ENCODE results near the gene TMEM63B. TPM values are rescaled to one million over a fixed set of nuclear protein-coding genes. Genes with fewer than 3 reads are reported as not detected.

Gene TMEM63B
- total and polyA plus RNA-seq, 2 of the 8 experiments (the other 6 are each of a cell fraction or from before 2014, with no cell fraction given): 61.1 to 96.8 TPM

DNA sequence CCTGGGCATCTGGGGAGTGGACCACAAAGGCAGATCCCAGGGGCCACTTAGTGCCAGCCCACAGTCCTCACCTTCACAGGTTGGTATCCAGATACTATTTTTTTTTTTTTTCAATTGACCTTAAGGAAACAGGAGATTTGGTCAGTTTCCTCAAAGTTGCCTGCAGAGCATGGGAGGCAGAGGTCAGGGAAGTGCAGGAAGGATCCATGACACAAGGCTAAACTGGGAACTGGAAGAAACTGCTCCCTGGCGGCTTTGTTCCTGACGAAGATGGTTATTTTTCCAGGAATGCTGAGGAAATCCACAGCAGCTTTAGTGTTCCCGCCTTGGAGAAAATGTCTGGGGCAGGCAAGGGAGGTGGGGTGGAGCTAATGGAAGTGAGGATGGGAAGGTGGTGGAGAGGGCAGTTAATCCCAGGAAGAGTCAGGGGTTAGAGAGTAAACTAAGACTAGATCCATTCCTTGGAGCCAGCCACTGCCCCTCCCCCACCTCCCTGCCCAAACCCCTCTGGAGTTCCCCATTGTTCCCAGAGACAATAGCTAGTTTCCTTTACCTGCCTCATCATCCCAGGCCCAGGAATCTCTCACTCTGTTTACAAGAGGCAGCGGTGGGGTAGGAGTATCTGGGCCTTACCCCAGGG is 75.1 kb downstream of the TMEM63B start (continued):
- TF ChIP-seq, protein P1, sequence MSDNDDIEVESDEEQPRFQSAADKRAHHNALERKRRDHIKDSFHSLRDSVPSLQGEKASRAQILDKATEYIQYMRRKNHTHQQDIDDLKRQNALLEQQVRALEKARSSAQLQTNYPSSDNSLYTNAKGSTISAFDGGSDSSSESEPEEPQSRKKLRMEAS (IDR thresholded peaks at IDR 0.05): no peak
- TF ChIP-seq KDM5A (IDR thresholded peaks at IDR 0.05; ENCODE audit: low read length) (no peak), JUND (IDR thresholded peaks at IDR 0.05; ENCODE audit: low read length) (no peak; the same call in 1 of the 2 replicates), CREB1 (IDR thresholded peaks at IDR 0.05) (no peak; the same call in 1 of the 2 replicates), SRF (IDR thresholded peaks at IDR 0.05; ENCODE audit: low read depth, low read length) (no peak), SIN3A (conservative IDR thresholded peaks at IDR 0.05 in 1 of 2, IDR thresholded peaks at IDR 0.05 in 1 of 2; ENCODE audit: low read depth in 1 of 2, low read length in 2 of 2) (0 out of 4 replicates have a peak, but pooled peaks have one; percentile 25 to 53), TCF12 (IDR thresholded peaks at IDR 0.05; ENCODE audit: low read depth, low read length) (no peak), EZH2 (IDR thresholded peaks at IDR 0.05; ENCODE audit: low read depth, low read length, severe bottlenecking) (no peak), EP300 (IDR thresholded peaks at IDR 0.05; ENCODE audit: borderline replicate concordance in 1 of 2, low read depth in 2 of 2, low read length in 2 of 2) (peak in 1 of 2 experiments; percentile 93; a peak in 2 of 3 replicates), TBP (IDR thresholded peaks at IDR 0.05; ENCODE audit: low read depth, low read length) (peak; percentile 68), BACH1 (IDR thresholded peaks at IDR 0.05; ENCODE audit: low read length) (no peak), RFX5 (IDR thresholded peaks at IDR 0.05; ENCODE audit: borderline replicate concordance, low read depth, low read length) (no peak), GABPA (IDR thresholded peaks at IDR 0.05; ENCODE audit: borderline replicate concordance, insufficient read depth, low read length) (0 out of 2 replicates have a peak, but pooled peaks have one; percentile 57)
- TF ChIP-seq, protein P2, sequence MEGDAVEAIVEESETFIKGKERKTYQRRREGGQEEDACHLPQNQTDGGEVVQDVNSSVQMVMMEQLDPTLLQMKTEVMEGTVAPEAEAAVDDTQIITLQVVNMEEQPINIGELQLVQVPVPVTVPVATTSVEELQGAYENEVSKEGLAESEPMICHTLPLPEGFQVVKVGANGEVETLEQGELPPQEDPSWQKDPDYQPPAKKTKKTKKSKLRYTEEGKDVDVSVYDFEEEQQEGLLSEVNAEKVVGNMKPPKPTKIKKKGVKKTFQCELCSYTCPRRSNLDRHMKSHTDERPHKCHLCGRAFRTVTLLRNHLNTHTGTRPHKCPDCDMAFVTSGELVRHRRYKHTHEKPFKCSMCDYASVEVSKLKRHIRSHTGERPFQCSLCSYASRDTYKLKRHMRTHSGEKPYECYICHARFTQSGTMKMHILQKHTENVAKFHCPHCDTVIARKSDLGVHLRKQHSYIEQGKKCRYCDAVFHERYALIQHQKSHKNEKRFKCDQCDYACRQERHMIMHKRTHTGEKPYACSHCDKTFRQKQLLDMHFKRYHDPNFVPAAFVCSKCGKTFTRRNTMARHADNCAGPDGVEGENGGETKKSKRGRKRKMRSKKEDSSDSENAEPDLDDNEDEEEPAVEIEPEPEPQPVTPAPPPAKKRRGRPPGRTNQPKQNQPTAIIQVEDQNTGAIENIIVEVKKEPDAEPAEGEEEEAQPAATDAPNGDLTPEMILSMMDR (IDR thresholded peaks at IDR 0.05; ENCODE audit: control extremely low read depth in 1 of 3, insufficient read depth in 1 of 3, low read depth in 1 of 3, low read length in 3 of 3): no peak; a peak in 1 of 4 replicates

Measured in H1 (cell line).